Stomach smooth muscle (tissue), 2 donors: Measurements from ENCODE around the gene ITGB5.
"Not testable (repeated sequence)": the region's sequence is repeated elsewhere in the genome, so short reads cannot be mapped to it uniquely, and the experiment has no call there.

Source experiments
- H3K27ac ChIP-seq: one replicate; pipeline ENCODE4 v1.7.0; 2013; ENCODE audit warnings: mild to moderate bottlenecking, low read length, inconsistent platforms
- H3K27me3 ChIP-seq, 2 donors: one replicate each; pipeline ENCODE4 v1.7.0; 2013; ENCODE audit warnings: low read length in 2 of 2; ENCODE audit not compliant: insufficient read depth in 2 of 2, control insufficient read depth in 1 of 2
- H3K36me3 ChIP-seq, 2 donors: one replicate each; pipeline ENCODE4 v1.7.0; 2013; ENCODE audit warnings: low read length in 2 of 2; ENCODE audit not compliant: control insufficient read depth in 2 of 2, insufficient read depth in 2 of 2
- H3K4me1 ChIP-seq: one replicate; pipeline ENCODE4 v1.7.0; 2013; ENCODE audit warnings: low read length; ENCODE audit not compliant: control insufficient read depth, insufficient read depth
- H3K4me3 ChIP-seq, 2 donors: one replicate each; pipeline ENCODE4 v1.7.0; 2013; ENCODE audit warnings: low read length in 2 of 2
- H3K9ac ChIP-seq, 2 donors: one replicate each; pipeline ENCODE4 v1.7.0; 2013; ENCODE audit warnings: low read length in 2 of 2, mild to moderate bottlenecking in 1 of 2
- H3K9me3 ChIP-seq, 2 donors: one replicate each; pipeline ENCODE4 v1.7.0; 2013; ENCODE audit warnings: low read length in 2 of 2; ENCODE audit not compliant: control insufficient read depth in 2 of 2
- donor health status: healthy.
- donor health status: Pancreatic carcinoma.

Gene ITGB5

GRCh38 chr3:124834723-124835718 is 52.1 kb downstream of the ITGB5 start:
- no peaks in the 10 kb centered on the region for H3K27me3 ChIP-seq
- H3K27ac ChIP-seq, result peak overlapping the region; percentile 24
- no peaks in the 10 kb centered on the region for H3K9me3 ChIP-seq
- H3K36me3 ChIP-seq, result peaks cover 4 to 8% of the 10 kb centered on the region in 2 donors
- H3K4me3 ChIP-seq, result peak overlapping the region; percentile 15 to 55
- no peak overlapping the region for H3K9ac ChIP-seq
- H3K4me1 ChIP-seq, result peaks cover 45% of the 10 kb centered on the region

- Histone ChIP-seq H3K4me1 (peaks cover 54% of the 10 kb centered on the region), H3K9ac (no peak overlapping the region), H3K36me3 (peaks cover 5 to 6% of the 10 kb centered on the region in 2 donors), H3K4me3 (no peak overlapping the region), H3K27ac (no peak overlapping the region), H3K9me3 (no peaks in the 10 kb centered on the region), H3K27me3 (no peaks in the 10 kb centered on the region)
These were observed 53.3 kb downstream of the ITGB5 start for GRCh38 chr3:124833710-124834332.

- peak overlapping the region; percentile 11 for H3K27ac ChIP-seq
- peaks cover 5 to 6% of the 10 kb centered on the region in 2 donors for H3K36me3 ChIP-seq
- no peaks in the 10 kb centered on the region for H3K27me3 ChIP-seq
- H3K4me1 ChIP-seq, result peaks cover 58% of the 10 kb centered on the region
- no peak overlapping the region for H3K9ac ChIP-seq
- H3K9me3 ChIP-seq, result no peaks in the 10 kb centered on the region
- no peak overlapping the region for H3K4me3 ChIP-seq
These were observed 54.1 kb downstream of the ITGB5 start for GRCh38 chr3:124832782-124833709.

- Histone ChIP-seq H3K4me3 (no peak overlapping the region), H3K9ac (no peak overlapping the region), H3K9me3 (no peaks in the 10 kb centered on the region), H3K27me3 (no peaks in the 10 kb centered on the region), H3K4me1 (peaks cover 59% of the 10 kb centered on the region), H3K36me3 (peaks cover 5 to 6% of the 10 kb centered on the region in 2 donors), H3K27ac (peak overlapping the region; percentile 6)
These were observed 55.5 kb downstream of the ITGB5 start for GRCh38 chr3:124831628-124832199.

GRCh38 chr3:124829819-124830554 is 57.2 kb downstream of the ITGB5 start:
- peaks cover 49% of the 10 kb centered on the region for H3K4me1 ChIP-seq
- peak overlapping the region; percentile 41 for H3K27ac ChIP-seq
- H3K9ac ChIP-seq, result no peak overlapping the region
- peaks cover 5 to 6% of the 10 kb centered on the region in 2 donors for H3K36me3 ChIP-seq
- no peaks in the 10 kb centered on the region for H3K27me3 ChIP-seq
- H3K4me3 ChIP-seq, result no peak overlapping the region
- no peaks in the 10 kb centered on the region for H3K9me3 ChIP-seq

GRCh38 chr3:124829178-124829818 is 57.9 kb downstream of the ITGB5 start:
- Histone ChIP-seq H3K4me3 (no peak overlapping the region), H3K9ac (no peak overlapping the region), H3K4me1 (peaks cover 45% of the 10 kb centered on the region), H3K27ac (peak overlapping the region; percentile 41), H3K9me3 (no peaks in the 10 kb centered on the region), H3K36me3 (peaks cover 5 to 6% of the 10 kb centered on the region in 2 donors), H3K27me3 (no peaks in the 10 kb centered on the region)

- not testable (repeated sequence) for H3K4me3 ChIP-seq, H3K27me3 ChIP-seq, H3K36me3 ChIP-seq, H3K9ac ChIP-seq, H3K9me3 ChIP-seq
- Histone ChIP-seq H3K4me1 (peaks cover 39% of the 10 kb centered on the region), H3K27ac (peak overlapping the region; percentile 73)
These were observed 59.5 kb downstream of the ITGB5 start for GRCh38 chr3:124827476-124828206.

- Histone ChIP-seq H3K36me3 (peaks cover 2 to 5% of the 10 kb centered on the region in 2 donors), H3K4me3 (peak overlapping the region in 1 of 2 donors; percentile 20), H3K27me3 (no peaks in the 10 kb centered on the region), H3K27ac (peak overlapping the region; percentile 73), H3K9me3 (no peaks in the 10 kb centered on the region), H3K9ac (no peak overlapping the region), H3K4me1 (peaks cover 30% of the 10 kb centered on the region)
These were observed 60.5 kb downstream of the ITGB5 start for GRCh38 chr3:124826703-124827102.
